Activated CD8-positive, alpha-beta memory T cell treated with anti-CD3 and anti-CD28 coated beads, Interleukin-2, amount 10 ng/mL, durations not matched to agents 7 days and 5 days (primary cell): Measurements from ENCODE around the gene CNOT4. TPM values are rescaled to one million over a fixed set of nuclear protein-coding genes. Genes with fewer than 3 reads are reported as not detected.

ENCODE experiments used
- ATAC-seq: fragments of 150-1000 bp; cut with Tn5 transposase; one replicate; pipeline ENCODE4 v1.10.0; 2021; ENCODE audit warnings: moderate library complexity
- CTCF ChIA-PET: fragments of 350-600 bp; sonication (Branson Sonifier 250); formaldehyde crosslinking; loops from one replicate; lab custom pipeline; 2021; ENCODE audit warnings: antibody characterized with exemption; lab: Charles Lee
- DNase-seq: peaks from one replicate; pipeline ENCODE4 v3.0.0-alpha.2; 2020
- H3K27ac Mint-ChIP-seq: one replicate; pipeline ENCODE4 v1.8.0; 2021; ENCODE audit warnings: mild to moderate bottlenecking, mixed read lengths
- H3K27me3 Mint-ChIP-seq: one replicate; pipeline ENCODE4 v1.8.0; 2021; ENCODE audit warnings: mixed read lengths
- H3K36me3 Mint-ChIP-seq: one replicate; pipeline ENCODE4 v1.8.0; 2021; ENCODE audit warnings: mild to moderate bottlenecking, mixed read lengths
- H3K4me1 Mint-ChIP-seq: one replicate; pipeline ENCODE4 v1.8.0; 2021; ENCODE audit warnings: mixed read lengths
- H3K4me3 Mint-ChIP-seq: one replicate; pipeline ENCODE4 v1.8.0; 2021; ENCODE audit warnings: mild to moderate bottlenecking, moderate library complexity, mixed read lengths
- H3K9me3 Mint-ChIP-seq: one replicate; pipeline ENCODE4 v1.8.0; 2022; ENCODE audit warnings: low read depth, mixed read lengths
- total RNA-seq, 2 experiments: library from RNA; stranded (reverse); gene quantifications; one replicate each; pipeline ENCODE4 v1.2.3, GENCODE V29; 2021

Gene CNOT4
- total RNA-seq, 2 experiments from 2014 or later, result 21.1 to 26.5 TPM

DNA sequence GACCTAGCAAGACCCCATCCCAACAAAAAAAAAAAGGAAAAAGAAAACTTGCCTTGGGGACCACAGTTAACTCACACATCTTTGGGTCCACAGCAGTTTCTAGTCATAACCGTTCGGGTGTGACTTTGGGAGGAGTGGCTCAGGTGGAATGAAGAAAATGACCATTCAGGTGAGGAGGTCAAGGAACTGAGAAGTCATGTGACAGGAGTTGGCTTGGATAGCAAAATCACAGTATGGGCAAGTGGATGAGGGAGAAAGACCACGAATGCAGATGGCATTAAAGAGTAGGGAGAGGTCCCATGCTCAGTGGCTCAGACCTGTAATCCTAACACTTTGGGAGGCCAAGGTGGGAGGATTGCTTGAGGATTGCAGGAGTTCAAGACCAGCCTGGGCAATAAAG is 17.1 kb upstream of the CNOT4 start:
- Mint-ChIP-seq H3K27me3 (peaks cover 24% of the 10 kb centered on the region), H3K4me1 (no peaks in the 10 kb centered on the region), H3K36me3 (no peaks in the 10 kb centered on the region), H3K4me3 (no peak overlapping the region), H3K9me3 (no peaks in the 10 kb centered on the region), H3K27ac (no peak overlapping the region)
- ATAC-seq (no peak), DNase-seq (no peak)
- CTCF ChIA-PET, result no interaction called here

- Mint-ChIP-seq H3K9me3 (no peaks in the 10 kb centered on the region), H3K4me1 (no peaks in the 10 kb centered on the region), H3K36me3 (no peaks in the 10 kb centered on the region), H3K27ac (no peak overlapping the region), H3K27me3 (peaks cover 14% of the 10 kb centered on the region), H3K4me3 (no peak overlapping the region)
- CTCF ChIA-PET, result no interaction called here
- no peak for ATAC-seq
- DNase-seq, result no peak
These were observed 15.5 kb upstream of the CNOT4 start for GRCh38 chr7:135525426-135525825.

DNA sequence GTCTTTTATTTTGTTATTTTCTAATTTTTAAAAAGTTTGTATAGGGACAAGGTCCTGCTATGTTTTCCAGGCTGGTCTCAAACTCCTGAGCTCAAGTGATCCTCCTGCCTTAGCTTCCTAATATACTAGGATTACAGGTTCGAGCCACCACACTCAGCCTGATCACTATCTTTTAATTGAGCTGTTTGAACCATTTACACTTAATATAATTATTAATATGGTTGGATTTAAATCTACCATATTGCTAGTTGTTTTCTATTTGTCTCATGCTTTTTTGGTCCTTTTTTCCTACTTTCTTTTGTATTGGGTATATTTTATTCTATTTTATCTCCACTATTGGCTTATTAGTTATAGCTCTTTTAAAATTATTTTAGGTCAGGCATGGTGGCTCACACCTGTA is 13.2 kb upstream of the CNOT4 start:
- H3K27ac Mint-ChIP-seq, result no peak overlapping the region
- no peaks in the 10 kb centered on the region for H3K36me3 Mint-ChIP-seq

GRCh38 chr7:135522509-135522908 is 12.6 kb upstream of the CNOT4 start:
- H3K27me3 Mint-ChIP-seq, result no peaks in the 10 kb centered on the region
- DNase-seq (no peak), ATAC-seq (no peak)
- H3K4me3 Mint-ChIP-seq, result no peak overlapping the region
- no peaks in the 10 kb centered on the region for H3K4me1 Mint-ChIP-seq
- H3K36me3 Mint-ChIP-seq, result no peaks in the 10 kb centered on the region
- CTCF ChIA-PET, result interaction anchor here (1.1 kb wide), 1 partner anchor 14 kb away, joined by 3 read pairs; no protein-coding TSS in a partner anchor
- no peaks in the 10 kb centered on the region for H3K9me3 Mint-ChIP-seq
- H3K27ac Mint-ChIP-seq, result no peak overlapping the region

More for the DNA sequence above, 13.2 kb upstream of the CNOT4 start:
- CTCF ChIA-PET, result interaction anchor here (0.9 kb wide), 1 partner anchor 28 kb away, joined by 3 read pairs; no protein-coding TSS in a partner anchor
- Mint-ChIP-seq H3K4me3 (no peak overlapping the region), H3K9me3 (no peaks in the 10 kb centered on the region), H3K4me1 (no peaks in the 10 kb centered on the region), H3K27me3 (no peaks in the 10 kb centered on the region)
- ATAC-seq, result no peak
- DNase-seq, result no peak

GRCh38 chr7:135519871-135520270 is 10.0 kb upstream of the CNOT4 start:
- Mint-ChIP-seq H3K27me3 (no peaks in the 10 kb centered on the region), H3K4me3 (no peak overlapping the region), H3K36me3 (no peaks in the 10 kb centered on the region), H3K4me1 (no peaks in the 10 kb centered on the region), H3K9me3 (no peaks in the 10 kb centered on the region), H3K27ac (no peak overlapping the region)
- CTCF ChIA-PET, result no interaction called here
- DNase-seq (no peak), ATAC-seq (no peak)

- ATAC-seq, result no peak
- DNase-seq, result no peak
- Mint-ChIP-seq H3K27ac (no peak overlapping the region), H3K9me3 (no peaks in the 10 kb centered on the region), H3K36me3 (no peaks in the 10 kb centered on the region), H3K4me3 (no peak overlapping the region), H3K4me1 (no peaks in the 10 kb centered on the region), H3K27me3 (no peaks in the 10 kb centered on the region)
- CTCF ChIA-PET, result no interaction called here
These were observed 9.4 kb upstream of the CNOT4 start for GRCh38 chr7:135519233-135519688.

DNA sequence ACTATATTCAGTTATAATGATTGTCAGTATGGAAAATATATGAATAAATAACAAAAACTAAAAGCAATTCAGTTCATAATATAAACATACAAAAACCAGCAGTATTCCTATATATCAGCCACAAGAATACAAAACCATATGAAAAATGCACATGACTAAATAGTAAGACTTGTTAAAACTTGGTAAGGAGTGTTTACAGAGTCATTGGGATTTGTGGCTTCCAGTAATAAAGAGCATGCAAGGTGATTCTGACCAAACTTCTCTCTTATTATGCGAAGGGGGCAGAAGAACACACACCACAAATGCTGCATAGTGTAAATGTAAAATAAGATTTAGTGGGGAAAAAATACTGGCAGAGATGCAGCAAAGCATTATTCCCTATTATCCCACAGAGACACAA is 8.8 kb upstream of the CNOT4 start:
- CTCF ChIA-PET, result no interaction called here
- H3K27me3 Mint-ChIP-seq, result no peaks in the 10 kb centered on the region
- H3K4me1 Mint-ChIP-seq, result no peaks in the 10 kb centered on the region
- H3K4me3 Mint-ChIP-seq, result no peak overlapping the region
- ATAC-seq (no peak), DNase-seq (no peak)
- no peaks in the 10 kb centered on the region for H3K9me3 Mint-ChIP-seq
- H3K27ac Mint-ChIP-seq, result no peak overlapping the region
- H3K36me3 Mint-ChIP-seq, result no peaks in the 10 kb centered on the region

GRCh38 chr7:135517060-135517459 is 7.2 kb upstream of the CNOT4 start:
- DNase-seq, result no peak
- no peak overlapping the region for H3K27ac Mint-ChIP-seq
- no peak overlapping the region for H3K4me3 Mint-ChIP-seq
- no peak for ATAC-seq
- no peaks in the 10 kb centered on the region for H3K9me3 Mint-ChIP-seq
- no peaks in the 10 kb centered on the region for H3K27me3 Mint-ChIP-seq
- peaks cover 2% of the 10 kb centered on the region for H3K4me1 Mint-ChIP-seq
- CTCF ChIA-PET, result no interaction called here
- no peaks in the 10 kb centered on the region for H3K36me3 Mint-ChIP-seq

DNA sequence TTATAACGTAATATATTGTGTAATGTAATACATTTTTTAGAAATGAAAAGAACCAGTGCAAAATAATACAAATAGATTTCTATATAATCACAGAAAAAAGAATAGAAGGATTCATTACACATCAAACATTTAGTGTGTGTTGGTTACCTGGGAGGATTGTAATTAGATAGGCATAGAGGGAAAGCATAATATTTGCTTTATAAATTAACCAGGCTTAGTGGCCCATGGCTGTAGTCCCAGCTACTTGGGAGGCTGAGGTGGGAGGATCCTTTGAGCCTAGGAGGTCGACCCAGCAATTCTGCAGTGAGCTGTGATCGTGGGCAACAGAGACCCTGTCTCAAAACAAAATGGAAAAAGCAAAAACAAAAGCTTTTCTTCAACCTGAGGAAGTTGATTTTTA is 5.0 kb upstream of the CNOT4 start:
- CTCF ChIA-PET, result no interaction called here
- no peak for DNase-seq
- Mint-ChIP-seq H3K4me3 (no peak overlapping the region), H3K9me3 (no peaks in the 10 kb centered on the region), H3K4me1 (peaks cover 2% of the 10 kb centered on the region), H3K27me3 (no peaks in the 10 kb centered on the region), H3K27ac (no peak overlapping the region), H3K36me3 (no peaks in the 10 kb centered on the region)
- ATAC-seq, result no peak

DNA sequence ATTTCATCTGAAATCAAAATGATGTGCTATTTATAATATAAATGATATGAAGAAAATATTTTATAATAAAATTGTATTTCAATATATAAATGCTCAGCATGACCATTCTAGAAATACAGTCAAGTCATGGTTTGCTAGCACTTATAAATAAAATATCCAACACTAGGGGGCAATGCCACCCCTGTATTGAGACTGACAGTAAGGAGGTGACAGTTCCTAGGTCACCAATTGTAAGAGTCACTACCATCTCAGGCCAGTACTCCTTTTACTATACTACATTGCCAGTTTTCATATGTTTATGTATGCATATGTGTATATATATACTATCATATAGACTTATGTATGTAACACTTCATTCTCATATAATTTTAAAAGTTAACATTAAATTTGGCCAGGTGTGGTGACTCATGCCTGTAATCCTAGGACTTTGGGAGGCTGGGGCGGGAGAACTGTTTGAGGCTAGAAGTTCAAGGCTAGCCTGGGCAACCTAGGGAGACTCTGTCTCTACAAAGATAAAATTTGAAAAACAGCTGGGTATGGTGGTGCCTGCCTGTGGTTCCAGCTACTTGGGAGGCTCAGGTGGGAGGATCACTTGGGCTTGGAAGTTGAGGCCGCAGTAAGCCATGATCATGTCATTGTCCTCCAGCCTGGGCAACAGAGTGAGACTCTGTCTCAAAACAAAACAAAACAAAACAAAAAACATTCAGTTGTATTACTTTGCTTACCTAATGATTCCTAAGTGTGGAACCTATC is 2.4 kb upstream of the CNOT4 start:
- Mint-ChIP-seq H3K27ac (no peak overlapping the region), H3K27me3 (no peaks in the 10 kb centered on the region), H3K4me1 (peaks cover 8% of the 10 kb centered on the region), H3K4me3 (no peak overlapping the region), H3K9me3 (no peaks in the 10 kb centered on the region), H3K36me3 (peaks cover 2% of the 10 kb centered on the region)
- DNase-seq, result peak; percentile 49
- ATAC-seq, result no peak
- CTCF ChIA-PET, result interaction anchor here (1.2 kb wide), 1 partner anchor 12 kb away, joined by 3 read pairs; no protein-coding TSS in a partner anchor

GRCh38 chr7:135510592-135511183 is 786 bp upstream of the CNOT4 start:
- ATAC-seq, result no peak
- CTCF ChIA-PET, result interaction anchor here (0.7 to 1.6 kb wide), 8 partner anchors 10 to 467 kb away, joined by 3 to 6 read pairs (median 3); no protein-coding TSS in a partner anchor
- Mint-ChIP-seq H3K4me1 (peaks cover 15% of the 10 kb centered on the region), H3K9me3 (no peaks in the 10 kb centered on the region), H3K36me3 (peaks cover 2% of the 10 kb centered on the region), H3K4me3 (no peak overlapping the region), H3K27me3 (no peaks in the 10 kb centered on the region), H3K27ac (no peak overlapping the region)
- DNase-seq, result peak; percentile 41

DNA sequence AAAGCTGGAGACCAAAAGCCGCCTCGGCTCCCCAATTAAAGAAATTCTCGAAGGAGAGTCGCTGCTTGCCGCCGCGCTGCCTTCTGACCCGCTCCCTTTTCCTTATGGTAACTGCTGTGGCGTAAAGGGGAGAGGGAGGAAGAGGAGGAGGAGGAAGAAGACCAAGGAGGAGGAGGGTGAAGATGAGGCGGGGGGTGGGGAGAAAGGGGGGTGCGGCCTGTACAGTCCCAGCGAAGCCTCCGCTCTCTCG is 388 bp downstream of the CNOT4 start:
- Mint-ChIP-seq H3K9me3 (no peaks in the 10 kb centered on the region), H3K27me3 (no peaks in the 10 kb centered on the region)
- ATAC-seq, result no peak

GRCh38 chr7:135508883-135509588 is 866 bp downstream of the CNOT4 start:
- DNase-seq (peak; percentile 65), ATAC-seq (peak; percentile 15)
- no peak overlapping the region for H3K27ac Mint-ChIP-seq
- H3K9me3 Mint-ChIP-seq, result no peaks in the 10 kb centered on the region
- H3K4me1 Mint-ChIP-seq, result peaks cover 15% of the 10 kb centered on the region
- CTCF ChIA-PET, result interaction anchor here (1.0 to 1.3 kb wide), 3 partner anchors 15 to 227 kb away, joined by 3 to 4 read pairs (median 4); no protein-coding TSS in a partner anchor
- no peaks in the 10 kb centered on the region for H3K27me3 Mint-ChIP-seq
- no peak overlapping the region for H3K4me3 Mint-ChIP-seq
- H3K36me3 Mint-ChIP-seq, result peaks cover 5% of the 10 kb centered on the region

More for the DNA sequence above, 388 bp downstream of the CNOT4 start:
- CTCF ChIA-PET, result interaction anchor here (1.0 to 1.3 kb wide), 2 partner anchors 15 to 228 kb away, joined by 3 to 4 read pairs; no protein-coding TSS in a partner anchor
- H3K4me1 Mint-ChIP-seq, result peaks cover 15% of the 10 kb centered on the region
- DNase-seq, result no peak
- H3K27ac Mint-ChIP-seq, result no peak overlapping the region
- H3K4me3 Mint-ChIP-seq, result no peak overlapping the region
- H3K36me3 Mint-ChIP-seq, result peaks cover 5% of the 10 kb centered on the region
